Panc1 (cell line): ENCODE measurements around the gene IRAK4. TPM values are rescaled to one million over a fixed set of nuclear protein-coding genes. Genes with fewer than 3 reads are reported as not detected.

ENCODE experiments used
- ATAC-seq: fragments of 200-7000 bp; cut with Tn5 transposase; 2 replicates; pipeline ENCODE4 v1.9.1; 2020; ENCODE audit warnings: mild to moderate bottlenecking, moderate library complexity
- BruUV-seq: library from RNA; stranded (reverse); fragments of 400-500 nt; replicated peaks from 2 replicates; lab custom pipeline; 2021; lab: Mats Ljungman, UMichigan
- CTCF ChIA-PET: fragments of 300-600 bp; sonication (Branson Sonifier 250); formaldehyde crosslinking; loops from one replicate; lab custom pipeline; 2022; ENCODE audit warnings: antibody characterized with exemption; lab: Charles Lee
- POLR2A ChIA-PET: fragments of 300-600 bp; sonication (Branson Sonifier 250); formaldehyde crosslinking; loops from one replicate; lab custom pipeline; 2022; ENCODE audit warnings: antibody characterized with exemption; lab: Charles Lee
- DNase-seq: peaks from one replicate; pipeline ENCODE4 v3.0.0-alpha.2; 2010; ENCODE audit warnings: low read depth, low spot score
- H3K27ac ChIP-seq: 2 replicates; pipeline ENCODE4 v1.5.1; 2011; ENCODE audit warnings: mild to moderate bottlenecking, low read length, inconsistent platforms
- H3K27me3 ChIP-seq: fragments of 200-500 bp; sonication (Bioruptor generic); 2 replicates; pipeline ENCODE4 v1.6.0; 2014; ENCODE audit warnings: low read length, inconsistent platforms; ENCODE audit not compliant: control insufficient read depth, insufficient read depth
- H3K36me3 ChIP-seq: fragments of 200-500 bp; sonication (Bioruptor generic); 2 replicates; pipeline ENCODE4 v1.5.1; 2014; ENCODE audit warnings: inconsistent platforms, mild to moderate bottlenecking, low read length, moderate library complexity; ENCODE audit not compliant: control insufficient read depth, insufficient read depth
- H3K4me1 ChIP-seq: 2 replicates; pipeline ENCODE4 v1.5.1; 2011; ENCODE audit warnings: inconsistent platforms, mild to moderate bottlenecking, low read length, moderate library complexity; ENCODE audit not compliant: control insufficient read depth, insufficient read depth
- H3K4me3 ChIP-seq, 2 experiments: 2 replicates each; pipeline ENCODE4 v1.5.1; 2011 to 2012; ENCODE audit warnings: low read depth in 2 of 2, low read length in 2 of 2, mild to moderate bottlenecking in 2 of 2, inconsistent platforms in 1 of 2, moderate library complexity in 1 of 2
- H3K9me3 ChIP-seq: fragments of 200-500 bp; sonication (Bioruptor generic); 2 replicates; pipeline ENCODE4 v1.5.1; 2014; ENCODE audit warnings: low read depth, mild to moderate bottlenecking, inconsistent platforms, low read length, moderate library complexity; ENCODE audit not compliant: control insufficient read depth, insufficient read depth
- CTCF ChIP-seq: fragments of 450-650 bp; IDR thresholded peaks from 2 replicates; pipeline ENCODE4 v1.5.1; 2017; ENCODE audit warnings: mild to moderate bottlenecking
- POLR2AphosphoS5 ChIP-seq: IDR thresholded peaks from 2 replicates; pipeline ENCODE4 v1.6.1; 2012; ENCODE audit warnings: mild to moderate bottlenecking, low read depth, low read length, moderate library complexity
- REST ChIP-seq, 2 experiments: IDR thresholded peaks; 2 replicates each; pipeline ENCODE4 v1.6.1; 2011 to 2012; ENCODE audit warnings: low read depth in 2 of 2, control low read depth in 1 of 2, low read length in 1 of 2, mild to moderate bottlenecking in 1 of 2, moderate library complexity in 1 of 2; ENCODE audit not compliant: insufficient read depth in 1 of 2
- SIN3A ChIP-seq: IDR thresholded peaks from 2 replicates; pipeline ENCODE4 v1.6.1; 2012; ENCODE audit warnings: low read depth, mild to moderate bottlenecking, low read length, moderate library complexity, borderline replicate concordance; ENCODE audit not compliant: insufficient read depth
- TCF7L2 ChIP-seq: IDR thresholded peaks from 2 replicates; pipeline ENCODE4 v1.6.1; 2011; ENCODE audit warnings: mild to moderate bottlenecking, low read depth, low read length, inconsistent platforms
- in situ Hi-C: cut with HindIII; loops from 2 replicates; pipeline ENCODE4 v1.10.0; 2016; ENCODE audit warnings: low sequenced_read_pairs, low pct_unique_long_range_greater_than_20kb
- intact Hi-C: fragments of 100-400 bp; cut with micrococcal nuclease; formaldehyde crosslinking; loops from one replicate; pipeline ENCODE4 v1.10.0; 2022; ENCODE audit not compliant: unreplicated experiment
- total RNA-seq: library from RNA; stranded (reverse); gene quantifications from one replicate; pipeline ENCODE4 v1.2.1, GENCODE V29; 2021; ENCODE audit not compliant: unreplicated experiment

IRAK4 gene
- total RNA-seq, 1 experiment from 2014 or later: 11.3 TPM

DNA sequence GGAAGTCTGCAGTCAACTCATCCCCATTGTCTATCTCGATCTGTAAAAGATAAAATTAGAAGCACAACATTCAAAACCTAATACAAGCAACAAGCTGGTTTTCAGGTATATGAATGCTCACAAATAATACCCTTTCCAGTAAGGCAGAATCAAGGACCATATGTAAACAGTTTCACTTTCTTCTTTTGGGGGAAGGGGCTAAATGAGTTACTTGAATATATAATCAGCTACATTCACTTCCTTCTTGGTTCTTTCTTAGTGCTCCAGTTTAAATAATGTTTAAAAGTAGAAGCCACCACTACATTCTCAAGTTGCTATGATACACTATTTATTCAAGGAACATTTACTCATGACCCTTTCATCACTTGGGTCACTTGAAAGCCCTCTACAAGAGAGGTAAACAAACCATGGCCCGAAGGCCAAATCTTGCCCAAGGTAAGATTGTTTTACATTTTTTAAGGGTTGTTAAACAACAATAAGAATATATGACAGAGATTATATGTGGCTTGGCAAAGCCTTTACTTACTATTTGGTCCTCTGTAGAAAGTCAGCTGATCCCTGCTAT is 37.0 kb downstream of the IRAK4 start:
- no peak overlapping the region for H3K27ac ChIP-seq
- H3K4me1 ChIP-seq: no peaks in the 10 kb centered on the region; the same call in 1 of the 2 replicates
- H3K4me3 ChIP-seq: no peak overlapping the region
- intact Hi-C loops: no loop called here
- DNase-seq: no peak
- ChIA-PET CTCF (no interaction called here), POLR2A (interaction anchor here (0.8 kb wide), 1 partner anchor 9 kb away, joined by 3 read pairs; no protein-coding TSS in a partner anchor)
- no peaks in the 10 kb centered on the region for H3K9me3 ChIP-seq
- in situ Hi-C loops: no loop called here
- no peak for TF ChIP-seq SIN3A
- no peak for TF ChIP-seq CTCF
- TF ChIP-seq REST (IDR thresholded peaks at IDR 0.05; ENCODE audit: insufficient read depth in 1 of 2, low read depth in 2 of 2, low read length in 1 of 2): no peak
- TF ChIP-seq POLR2AphosphoS5: no peak
- peak; percentile 72; the same call in 1 of the 2 replicates for TF ChIP-seq TCF7L2
- BruUV-seq: no TSS peak
- peaks cover 47% of the 10 kb centered on the region for H3K36me3 ChIP-seq
- ATAC-seq: no peak
- no peaks in the 10 kb centered on the region for H3K27me3 ChIP-seq

DNA sequence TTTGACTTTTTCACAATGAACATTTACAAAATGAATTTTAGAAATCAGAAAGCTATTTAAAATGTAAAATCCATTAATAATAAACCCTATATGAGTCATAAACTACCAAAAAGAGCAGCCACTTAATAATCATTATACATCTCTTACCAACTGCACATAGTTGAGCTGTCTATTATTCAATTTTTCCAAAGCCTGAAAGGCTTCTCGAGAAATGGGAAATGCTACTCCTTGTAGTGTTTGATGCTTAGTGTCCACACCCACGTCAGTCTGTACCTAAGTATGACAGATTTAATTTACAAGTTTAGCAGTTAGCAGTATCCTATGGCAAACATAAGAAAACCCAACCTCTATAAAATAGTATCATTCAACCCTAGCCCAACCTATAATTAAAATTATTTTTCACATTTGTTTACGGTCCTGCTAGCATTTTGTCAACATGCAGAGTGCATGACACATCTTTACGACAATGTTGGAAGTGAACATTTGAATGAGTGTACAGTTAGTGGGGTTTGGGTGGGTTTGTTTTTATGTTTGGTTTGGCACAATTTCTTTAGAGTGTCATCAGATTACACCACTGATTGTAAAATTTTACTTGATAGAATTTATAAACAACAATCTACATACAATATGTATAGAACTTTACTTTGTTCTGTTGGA is 38.9 kb downstream of the IRAK4 start:
- H3K9me3 ChIP-seq: no peaks in the 10 kb centered on the region
- no peak overlapping the region for H3K27ac ChIP-seq
- no peak for ATAC-seq
- no peak overlapping the region for H3K4me3 ChIP-seq
- in situ Hi-C loops: no loop called here
- BruUV-seq: no TSS peak
- CTCF ChIA-PET: interaction anchor here (0.7 kb wide), 1 partner anchor 87 kb away, joined by 4 read pairs; no protein-coding TSS in a partner anchor
- H3K36me3 ChIP-seq: peaks cover 52% of the 10 kb centered on the region
- TF ChIP-seq CTCF: no peak
- no peak for TF ChIP-seq POLR2AphosphoS5
- no peak for TF ChIP-seq TCF7L2
- TF ChIP-seq SIN3A: no peak
- TF ChIP-seq REST (IDR thresholded peaks at IDR 0.05; ENCODE audit: insufficient read depth in 1 of 2, low read depth in 2 of 2, low read length in 1 of 2): no peak
- intact Hi-C loops: no loop called here
- no peak for DNase-seq
- POLR2A ChIA-PET: no interaction called here
- H3K27me3 ChIP-seq: no peaks in the 10 kb centered on the region
- H3K4me1 ChIP-seq: no peaks in the 10 kb centered on the region; the same call in 1 of the 2 replicates
